Lower leg skin (tissue), 4 donors: ENCODE results near the gene MYF6. TPM values are rescaled to one million over a fixed set of nuclear protein-coding genes. Genes with fewer than 3 reads are reported as not detected.

Source experiments
- DNase-seq, 2 donors: peaks; one replicate each; pipeline ENCODE4 v3.0.0-alpha.2; 2019; ENCODE audit warnings: low spot score in 2 of 2
- H3K4me3 ChIP-seq: fragments of 200-600 bp; sonication (generic); 2 replicates; pipeline ENCODE4 v1.5.1; 2017; ENCODE audit warnings: mild to moderate bottlenecking, low read depth; ENCODE audit not compliant: poor library complexity, severe bottlenecking
- POLR2A ChIP-seq, 2 donors: fragments of 450-650 bp; IDR thresholded peaks; one replicate each; pipeline ENCODE4 v1.6.1; 2016 to 2017; ENCODE audit warnings: antibody characterized with exemption in 2 of 2, mild to moderate bottlenecking in 1 of 2, moderate library complexity in 1 of 2
- WGBS, 2 donors: methylation state at CpG; one replicate each; pipeline ENCODE4 v1.1.5; 2018; 5-methylcytosine and 5-hydroxymethylcytosine counted together
- intact Hi-C: fragments of 100-400 bp; cut with DNase I; formaldehyde crosslinking; loops from one replicate; pipeline ENCODE4 v1.15.0; 2023; ENCODE audit warnings: low total_unique reads
- total RNA-seq, 4 donors: library from RNA; depleted of rRNA; stranded (reverse); fragments of >200 nt; gene quantifications; one replicate each; pipeline ENCODE4 v1.1.0, GENCODE V29; 2016
- TF ChIP-seq, protein P1 (sequence below), 3 donors: fragments of 450-650 bp; IDR thresholded peaks; one replicate each; pipeline ENCODE4 v1.5.1; 2016; ENCODE audit warnings: antibody characterized with exemption in 3 of 3, mild to moderate bottlenecking in 3 of 3, moderate library complexity in 2 of 3

The MYF6 gene
- total RNA-seq, 4 donors from 2014 or later, result 0.19 TPM; not detected in 3

DNA sequence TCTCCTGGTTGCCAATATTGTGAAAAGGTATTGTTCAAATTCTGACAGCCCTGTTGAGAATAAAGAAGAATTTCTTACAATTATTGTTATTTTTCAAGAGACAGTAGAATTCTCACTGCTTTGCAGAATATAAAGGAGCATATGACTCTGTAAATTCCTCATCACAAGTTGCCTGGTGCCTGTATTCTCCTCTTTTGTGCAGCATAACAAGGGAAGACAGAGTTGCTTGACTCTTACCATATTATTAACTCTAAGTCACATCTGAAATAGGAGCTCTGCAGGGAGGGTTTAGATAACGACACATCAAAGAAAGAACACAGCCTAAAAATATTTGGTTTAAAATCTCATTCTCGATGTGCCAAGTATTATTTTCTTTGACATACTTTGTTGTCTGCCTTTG lies 40.4 kb downstream of the MYF6 start:
- no peak overlapping the region for H3K4me3 ChIP-seq
- intact Hi-C loops, result no loop called here

DNA sequence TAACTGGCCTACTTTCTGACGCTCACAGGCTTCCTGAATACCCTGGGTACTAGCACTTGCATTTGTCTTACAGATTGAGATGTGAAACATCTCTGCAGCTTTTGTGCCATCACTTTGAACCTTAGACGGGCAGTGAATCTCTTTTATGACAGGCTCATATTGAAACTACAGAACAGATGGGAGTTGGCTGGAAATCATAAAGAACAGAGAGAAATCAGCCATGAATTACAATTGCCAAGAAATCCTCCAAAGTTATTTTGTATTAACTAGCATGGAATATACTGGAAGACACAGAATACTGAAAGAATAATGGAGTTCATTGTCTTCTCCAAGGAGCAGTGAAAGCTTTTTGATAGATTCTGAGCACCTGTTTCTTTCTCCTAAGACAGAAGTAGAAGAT lies 42.0 kb downstream of the MYF6 start:
- TF ChIP-seq, protein P1, sequence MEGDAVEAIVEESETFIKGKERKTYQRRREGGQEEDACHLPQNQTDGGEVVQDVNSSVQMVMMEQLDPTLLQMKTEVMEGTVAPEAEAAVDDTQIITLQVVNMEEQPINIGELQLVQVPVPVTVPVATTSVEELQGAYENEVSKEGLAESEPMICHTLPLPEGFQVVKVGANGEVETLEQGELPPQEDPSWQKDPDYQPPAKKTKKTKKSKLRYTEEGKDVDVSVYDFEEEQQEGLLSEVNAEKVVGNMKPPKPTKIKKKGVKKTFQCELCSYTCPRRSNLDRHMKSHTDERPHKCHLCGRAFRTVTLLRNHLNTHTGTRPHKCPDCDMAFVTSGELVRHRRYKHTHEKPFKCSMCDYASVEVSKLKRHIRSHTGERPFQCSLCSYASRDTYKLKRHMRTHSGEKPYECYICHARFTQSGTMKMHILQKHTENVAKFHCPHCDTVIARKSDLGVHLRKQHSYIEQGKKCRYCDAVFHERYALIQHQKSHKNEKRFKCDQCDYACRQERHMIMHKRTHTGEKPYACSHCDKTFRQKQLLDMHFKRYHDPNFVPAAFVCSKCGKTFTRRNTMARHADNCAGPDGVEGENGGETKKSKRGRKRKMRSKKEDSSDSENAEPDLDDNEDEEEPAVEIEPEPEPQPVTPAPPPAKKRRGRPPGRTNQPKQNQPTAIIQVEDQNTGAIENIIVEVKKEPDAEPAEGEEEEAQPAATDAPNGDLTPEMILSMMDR (IDR thresholded peaks at IDR 0.05), result no peak
- TF ChIP-seq POLR2A (IDR thresholded peaks at IDR 0.05), result no peak
- H3K4me3 ChIP-seq, result no peak overlapping the region
- no peak for DNase-seq
- WGBS, 2 donors, result 43 to 61% methylated on average over 2 of the region's 2 CpGs
- intact Hi-C loops, result no loop called here

More for the DNA sequence above, 40.4 kb downstream of the MYF6 start:
- TF ChIP-seq, protein P1 (IDR thresholded peaks at IDR 0.05), result no peak
- TF ChIP-seq POLR2A (IDR thresholded peaks at IDR 0.05), result no peak
- 28 to 31% methylated on average over 2 of the region's 2 CpGs for WGBS, 2 donors
- no peak for DNase-seq

DNA sequence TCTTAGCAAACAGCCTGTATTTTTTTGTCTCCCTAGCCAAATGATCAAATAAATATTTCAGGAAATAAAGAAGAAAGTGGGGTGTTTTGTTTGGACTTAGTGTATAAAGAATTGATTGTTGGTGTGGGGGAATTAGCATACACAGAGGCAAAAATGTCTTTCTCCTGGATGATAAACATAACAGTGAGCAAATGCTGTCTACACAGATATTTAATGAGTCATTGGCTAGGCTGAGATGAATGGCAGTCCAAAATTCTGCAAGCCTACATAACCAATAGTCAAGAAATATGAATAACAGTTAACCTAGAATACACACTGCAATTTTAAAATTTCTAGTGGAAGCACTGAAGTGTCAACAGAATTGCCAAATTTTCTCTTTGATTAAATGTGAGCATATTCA lies 45.0 kb downstream of the MYF6 start:
- no peak overlapping the region for H3K4me3 ChIP-seq
- DNase-seq, result no peak
- intact Hi-C loops, result no loop called here
- TF ChIP-seq POLR2A (IDR thresholded peaks at IDR 0.05), result no peak
- TF ChIP-seq, protein P1 (IDR thresholded peaks at IDR 0.05), result no peak

DNA sequence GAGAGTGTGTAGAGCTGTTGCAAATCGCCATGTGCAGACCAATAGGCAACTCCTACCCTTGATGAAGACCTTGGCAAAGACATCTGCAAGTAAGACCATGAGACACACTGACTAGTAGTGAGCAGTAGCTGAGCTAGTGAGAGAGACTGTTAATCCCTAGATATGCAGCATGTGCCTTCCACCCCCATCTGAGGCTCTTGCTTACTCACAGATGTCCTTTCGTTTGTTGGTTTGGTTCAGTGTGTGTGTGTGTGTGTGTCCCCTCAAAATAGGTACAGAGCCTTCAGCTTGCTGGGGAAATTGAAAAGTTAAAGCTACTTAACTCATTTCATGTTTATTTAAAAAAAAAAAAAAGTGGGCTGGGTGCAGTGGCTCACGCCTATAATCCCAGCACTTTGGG lies 46.8 kb downstream of the MYF6 start:
- H3K4me3 ChIP-seq, result no peak overlapping the region
- 89 to 94% methylated on average over 3 of the region's 3 CpGs for WGBS, 2 donors
- TF ChIP-seq, protein P1 (IDR thresholded peaks at IDR 0.05), result no peak
- TF ChIP-seq POLR2A (IDR thresholded peaks at IDR 0.05), result no peak
- intact Hi-C loops, result no loop called here
- DNase-seq, result no peak

DNA sequence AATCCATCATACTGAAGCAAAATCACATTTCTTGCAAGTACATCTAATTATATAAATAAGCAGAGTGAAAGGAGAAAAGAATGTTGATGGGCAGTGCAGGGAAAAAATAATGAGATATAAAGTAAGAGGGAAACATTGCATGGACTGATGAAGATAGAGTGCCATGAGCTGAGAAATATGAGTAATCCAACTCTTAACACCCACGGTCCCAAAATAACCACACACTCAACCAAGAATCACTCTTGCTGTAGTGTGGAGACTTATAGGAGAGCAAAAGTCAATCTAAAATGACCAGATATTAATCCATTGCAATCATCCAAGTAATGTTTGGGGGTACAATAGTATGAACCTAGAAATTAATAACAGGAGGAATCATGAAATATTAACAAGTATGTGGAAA lies 49.4 kb downstream of the MYF6 start:
- no peak for DNase-seq
- no peak overlapping the region for H3K4me3 ChIP-seq
- no peak for TF ChIP-seq POLR2A (IDR thresholded peaks at IDR 0.05)
- TF ChIP-seq, protein P1 (IDR thresholded peaks at IDR 0.05), result no peak
- intact Hi-C loops, result no loop called here
- WGBS, 2 donors, result 68 to 79% methylated on average over 1 of the region's 1 CpG

Other genes starting within 250 kb of the MYF6 start
- not detected for gene MYF5, start 9.3 kb downstream of the MYF6 start, total RNA-seq
- gene LIN7A, start 230.3 kb downstream of the MYF6 start, total RNA-seq, result 1 to 10 TPM in 1 of 4 donors, under 1 TPM in 3; 0.34 to 3.8 (median 0.64) TPM